Erythroblast (primary cell): ENCODE results near the gene LMNTD2.

Source experiments
- DNase-seq, 2 experiments: peaks; one replicate each; lab custom pipeline; 2025; lab: John Stamatoyannopoulos, UW
- GATA1 ChIP-seq: IDR thresholded peaks from 2 replicates; pipeline ENCODE4 v1.6.1; 2011; ENCODE audit warnings: low read depth, mild to moderate bottlenecking, control low read depth, low read length, moderate library complexity
- POLR2A ChIP-seq: IDR thresholded peaks from 2 replicates; pipeline ENCODE4 v1.6.1; 2011; ENCODE audit warnings: mild to moderate bottlenecking, low read length

Gene LMNTD2

DNA sequence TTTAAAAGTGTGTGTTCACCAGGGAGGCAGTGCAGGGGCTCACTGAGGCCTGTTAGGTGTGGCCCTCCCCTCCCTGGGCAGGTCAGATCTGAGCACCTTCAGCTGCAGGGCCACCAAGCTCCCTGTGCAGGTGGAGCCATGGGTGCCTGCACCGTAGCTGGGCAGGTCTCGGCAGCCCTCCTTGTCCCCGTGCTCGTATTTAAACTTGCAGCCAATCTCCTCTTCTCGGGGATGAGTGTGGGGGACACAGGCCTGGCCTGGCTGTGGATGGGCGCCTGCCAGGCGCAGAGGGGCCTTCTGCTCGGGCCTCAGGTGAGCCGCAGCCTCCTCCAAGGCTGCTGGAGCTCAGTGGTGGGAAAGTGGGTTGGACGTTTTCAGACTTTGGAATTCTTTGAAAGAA, 34.9 kb upstream of the LMNTD2 start:
- no peak for DNase-seq
- TF ChIP-seq POLR2A = no peak
- TF ChIP-seq GATA1 = no peak

DNA sequence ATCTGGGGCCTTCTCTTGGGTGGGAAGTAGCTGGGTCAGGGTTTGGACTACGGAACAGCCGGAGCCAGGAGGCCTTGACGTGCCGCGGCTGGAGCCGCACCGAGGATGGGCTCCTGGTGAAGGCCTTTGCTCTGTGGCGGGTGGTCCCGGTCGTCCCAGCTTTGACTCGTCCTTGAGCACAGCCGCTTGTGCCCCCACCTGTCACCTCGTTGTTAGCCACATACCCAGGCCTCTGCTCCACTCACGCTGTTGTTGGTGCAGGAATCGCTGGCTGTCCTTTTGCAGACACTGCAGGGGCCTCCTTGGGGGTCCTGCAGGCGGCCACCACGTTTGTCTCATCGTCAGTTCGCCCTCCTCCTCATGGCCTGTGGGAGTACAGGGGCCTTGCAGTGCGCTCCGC, 32.8 kb upstream of the LMNTD2 start:
- DNase-seq = no peak
- no peak for TF ChIP-seq GATA1
- TF ChIP-seq POLR2A = no peak

DNA sequence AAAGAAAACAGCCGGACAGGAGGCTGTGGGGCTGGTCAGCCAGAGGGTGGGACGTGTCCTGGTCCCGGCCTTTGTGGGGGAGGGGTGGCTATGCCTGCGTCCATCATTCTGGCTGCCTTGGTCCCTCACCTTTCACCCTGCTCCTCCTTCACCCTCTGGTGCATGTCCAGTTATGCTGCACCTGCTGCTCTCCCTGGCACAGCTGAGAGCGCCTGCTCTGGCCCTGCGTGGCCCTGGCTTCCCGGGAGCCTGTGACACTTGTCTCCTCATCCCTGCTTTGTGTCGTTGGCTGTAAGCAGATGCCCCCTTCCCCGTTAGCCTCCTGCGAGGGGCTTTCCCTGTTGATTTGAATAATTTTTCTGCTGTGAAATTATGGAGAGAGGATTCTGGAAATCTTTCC, 32.4 kb upstream of the LMNTD2 start:
- DNase-seq = no peak
- no peak for TF ChIP-seq GATA1
- no peak for TF ChIP-seq POLR2A

DNA sequence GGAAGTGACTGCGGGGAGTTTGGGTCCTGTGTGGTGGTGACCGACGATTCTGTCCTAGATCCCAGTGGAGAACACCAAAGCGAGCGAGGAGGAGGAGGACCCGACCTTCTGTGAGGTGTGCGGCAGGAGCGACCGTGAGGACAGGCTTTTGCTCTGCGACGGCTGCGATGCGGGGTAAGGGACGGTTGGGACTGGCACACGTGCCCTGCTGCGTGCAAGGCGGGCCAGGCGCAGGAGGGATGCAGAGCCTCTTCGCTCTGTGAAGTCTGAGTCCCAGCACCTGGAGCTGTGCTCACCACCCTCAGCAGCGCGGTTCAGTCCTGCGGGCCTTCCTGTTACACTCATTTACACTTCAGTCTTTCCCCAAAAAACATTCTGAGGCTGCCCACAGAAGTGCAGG, 32.0 kb upstream of the LMNTD2 start:
- DNase-seq = no peak
- no peak for TF ChIP-seq POLR2A
- no peak for TF ChIP-seq GATA1

DNA sequence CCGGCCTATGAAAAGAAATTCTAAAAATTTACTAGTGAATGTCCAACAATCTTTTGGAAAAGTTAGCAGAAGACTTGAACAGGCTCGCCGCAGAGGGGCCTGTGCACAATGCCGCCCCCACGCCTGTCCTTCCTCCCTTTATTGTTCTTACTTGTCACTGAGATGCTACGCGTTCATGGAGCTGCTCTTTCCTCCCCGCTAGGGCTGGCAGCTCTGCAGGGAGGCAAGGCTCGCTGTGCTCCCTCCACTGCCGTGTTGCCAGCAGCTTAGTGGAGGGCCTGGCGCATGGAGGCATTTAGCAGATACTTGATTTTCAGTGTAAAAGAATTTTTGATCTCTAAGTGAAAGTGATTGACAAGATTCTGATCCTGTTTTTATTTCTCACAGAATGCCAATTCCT, 30.5 kb upstream of the LMNTD2 start:
- no peak for DNase-seq
- no peak for TF ChIP-seq POLR2A
- no peak for TF ChIP-seq GATA1

DNA sequence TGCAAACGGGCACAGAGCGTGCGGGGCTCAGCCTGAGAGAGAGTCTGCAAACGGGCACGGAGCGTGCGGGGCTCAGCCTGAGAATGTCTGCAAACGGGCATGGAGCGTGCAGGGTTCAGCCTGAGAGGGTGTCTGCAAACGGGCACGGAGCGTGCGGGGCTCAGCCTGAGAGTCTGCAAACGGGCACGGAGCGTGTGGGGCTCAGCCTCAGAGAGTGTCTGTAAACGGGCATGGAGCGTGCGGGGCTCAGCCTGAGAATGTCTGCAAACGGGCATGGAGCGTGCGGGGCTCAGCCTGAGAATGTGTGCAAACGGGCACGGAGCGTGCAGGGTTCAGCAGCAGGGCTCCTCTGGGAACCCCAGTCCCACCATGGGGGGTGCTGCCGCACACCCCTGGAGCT, 29.3 kb upstream of the LMNTD2 start:
- TF ChIP-seq POLR2A = no peak
- no peak for TF ChIP-seq GATA1
- DNase-seq = no peak

DNA sequence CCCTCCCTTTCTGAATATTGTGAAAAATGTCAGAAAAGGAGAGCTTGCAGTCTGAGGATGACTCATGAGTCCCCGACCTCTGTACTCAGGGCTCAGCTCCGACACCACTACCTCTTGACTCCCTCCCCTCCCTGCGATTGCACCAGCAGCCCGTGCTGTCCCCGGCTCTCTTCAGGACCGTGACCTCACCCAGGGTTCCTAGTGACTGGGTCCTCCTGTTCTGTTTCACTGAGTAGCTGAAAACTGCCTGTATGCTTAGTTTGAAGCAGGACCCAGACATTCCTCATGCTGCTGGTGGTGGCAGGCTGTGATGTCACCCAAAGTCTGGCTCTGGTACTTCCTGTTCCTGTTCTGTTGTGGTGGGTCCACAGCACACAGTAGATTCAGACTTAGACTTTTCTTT, 27.4 kb upstream of the LMNTD2 start:
- TF ChIP-seq POLR2A (no peak), GATA1 (no peak)
- DNase-seq = peak in 1 of 2 experiments; percentile 31

DNA sequence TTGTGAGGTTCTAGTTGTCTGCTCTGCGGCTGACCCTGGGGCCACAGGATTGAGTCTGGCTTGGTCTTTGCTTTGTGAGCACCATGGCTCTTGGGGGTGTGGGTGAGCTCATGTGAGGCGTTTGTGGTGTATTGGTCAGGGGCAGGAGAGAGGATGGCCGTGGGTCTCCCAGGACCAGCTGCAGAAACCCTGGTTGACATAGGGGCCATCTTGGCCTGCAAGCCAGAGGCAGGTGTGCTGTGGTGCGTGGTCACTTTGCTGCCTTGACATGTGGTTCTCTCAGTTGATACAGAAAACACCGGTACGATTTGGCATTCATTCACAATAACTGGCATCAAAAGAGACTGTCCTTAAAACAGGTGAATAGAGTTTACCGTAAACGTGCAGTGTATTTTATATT, 27.0 kb upstream of the LMNTD2 start:
- no peak for DNase-seq
- TF ChIP-seq GATA1 = no peak
- TF ChIP-seq POLR2A = no peak

DNA sequence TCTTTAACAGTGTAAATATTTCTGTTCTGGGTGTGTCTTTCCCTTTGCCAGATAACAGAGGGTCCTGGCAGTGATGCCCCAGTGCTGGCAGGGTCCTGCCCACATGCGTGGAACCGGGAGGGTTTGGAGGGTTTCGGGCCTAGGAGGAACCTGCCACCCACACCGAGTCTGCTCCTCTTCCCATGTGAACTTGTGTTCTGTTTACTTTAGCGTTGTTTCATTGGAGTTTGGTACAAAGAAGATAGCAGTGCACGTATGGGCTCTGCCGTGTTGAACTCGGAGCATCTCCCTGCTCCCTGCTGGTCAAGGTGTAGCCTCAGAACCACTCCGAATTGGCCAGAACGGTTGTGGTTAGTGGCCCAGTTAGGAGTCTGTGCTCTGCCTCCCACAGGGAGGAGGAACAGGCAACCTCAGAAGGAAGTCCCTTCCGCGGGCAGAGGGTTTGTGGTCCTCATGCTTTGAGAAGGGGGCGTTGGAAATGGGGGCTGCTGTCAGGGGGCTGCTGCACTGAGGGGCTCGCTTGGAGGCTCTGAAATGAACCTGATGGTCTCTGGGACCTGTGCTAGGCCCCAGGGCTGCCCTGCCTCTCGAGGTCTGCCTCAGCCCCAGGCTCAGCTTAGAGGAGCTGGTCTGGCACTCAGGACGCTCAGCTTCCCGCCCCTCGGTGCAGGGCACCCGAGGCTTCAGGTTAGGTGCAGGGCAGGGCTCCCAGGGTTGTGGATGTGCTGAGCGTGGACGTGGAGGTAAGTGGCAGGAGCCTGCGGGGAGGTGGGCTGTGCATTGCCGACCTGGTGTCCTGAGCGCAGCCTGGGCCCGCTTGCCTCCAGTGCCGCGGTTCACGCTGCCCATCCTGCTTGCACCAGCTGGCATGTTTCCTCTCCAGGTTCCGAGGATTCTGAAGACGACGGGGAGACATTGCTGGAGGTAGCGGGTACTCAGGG, 26.1 kb upstream of the LMNTD2 start:
- no peak for DNase-seq
- TF ChIP-seq GATA1 = no peak
- no peak for TF ChIP-seq POLR2A

DNA sequence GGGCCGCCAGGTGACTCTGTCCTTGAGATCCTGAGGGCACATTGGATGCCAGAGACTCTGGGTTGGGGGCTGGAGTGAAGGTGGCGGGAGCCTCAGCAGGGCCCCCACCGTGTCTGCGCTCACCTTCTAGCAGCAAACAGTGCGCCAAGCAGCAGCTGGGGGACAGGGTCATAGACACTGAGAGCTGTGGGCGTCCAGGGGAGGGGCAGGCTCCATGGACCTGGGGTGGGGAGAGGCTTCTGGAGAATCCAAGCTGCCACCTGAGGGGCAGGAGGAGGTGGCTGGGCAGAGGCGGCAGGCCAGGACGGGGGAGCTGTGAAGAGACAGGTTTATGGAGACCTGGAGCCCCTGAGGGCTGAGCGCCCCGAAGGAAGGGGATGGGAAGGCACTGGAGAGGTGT, 23.7 kb upstream of the LMNTD2 start:
- DNase-seq = no peak
- TF ChIP-seq POLR2A (no peak), GATA1 (no peak)

DNA sequence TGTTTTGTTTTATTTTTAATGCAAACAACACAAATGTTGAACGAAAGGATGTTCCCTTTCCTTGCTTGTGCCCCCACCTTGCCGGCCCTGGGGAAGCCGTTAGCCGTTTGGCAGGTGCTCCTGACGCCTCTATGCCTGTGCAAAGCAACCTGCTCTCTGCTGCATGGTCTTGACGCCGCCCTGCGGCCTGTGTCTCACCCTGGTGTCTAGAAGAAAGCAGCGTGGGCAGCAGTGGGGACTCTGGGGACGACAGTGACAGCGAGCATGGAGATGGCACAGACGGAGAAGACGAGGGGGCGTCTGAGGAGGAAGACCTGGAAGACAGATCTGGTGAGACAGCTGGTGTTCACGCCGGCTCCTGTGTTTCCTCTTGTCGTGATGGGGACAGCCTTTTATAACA, 21.2 kb upstream of the LMNTD2 start:
- no peak for TF ChIP-seq POLR2A
- no peak for TF ChIP-seq GATA1
- DNase-seq = no peak

DNA sequence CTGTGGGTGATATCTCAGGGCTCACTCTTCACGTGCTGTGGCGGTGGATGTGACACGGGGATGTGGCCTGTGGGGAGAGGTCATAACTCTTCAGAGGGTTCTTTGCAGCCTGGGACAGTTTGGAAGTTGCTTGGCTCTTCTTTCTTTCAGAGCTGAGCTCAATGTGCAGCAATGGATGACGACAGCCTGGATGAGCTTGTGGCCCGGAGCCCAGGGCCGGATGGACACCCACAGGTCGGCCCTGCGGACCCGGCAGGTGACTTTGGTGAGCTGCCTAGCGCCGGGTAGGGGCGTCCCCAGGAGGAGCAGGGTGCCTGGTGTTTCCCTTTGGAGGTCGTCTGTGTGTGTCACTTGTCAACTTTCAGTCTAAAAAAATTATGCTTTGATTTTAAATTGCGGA, 20.8 kb upstream of the LMNTD2 start:
- TF ChIP-seq GATA1 = no peak
- no peak for TF ChIP-seq POLR2A
- no peak for DNase-seq

DNA sequence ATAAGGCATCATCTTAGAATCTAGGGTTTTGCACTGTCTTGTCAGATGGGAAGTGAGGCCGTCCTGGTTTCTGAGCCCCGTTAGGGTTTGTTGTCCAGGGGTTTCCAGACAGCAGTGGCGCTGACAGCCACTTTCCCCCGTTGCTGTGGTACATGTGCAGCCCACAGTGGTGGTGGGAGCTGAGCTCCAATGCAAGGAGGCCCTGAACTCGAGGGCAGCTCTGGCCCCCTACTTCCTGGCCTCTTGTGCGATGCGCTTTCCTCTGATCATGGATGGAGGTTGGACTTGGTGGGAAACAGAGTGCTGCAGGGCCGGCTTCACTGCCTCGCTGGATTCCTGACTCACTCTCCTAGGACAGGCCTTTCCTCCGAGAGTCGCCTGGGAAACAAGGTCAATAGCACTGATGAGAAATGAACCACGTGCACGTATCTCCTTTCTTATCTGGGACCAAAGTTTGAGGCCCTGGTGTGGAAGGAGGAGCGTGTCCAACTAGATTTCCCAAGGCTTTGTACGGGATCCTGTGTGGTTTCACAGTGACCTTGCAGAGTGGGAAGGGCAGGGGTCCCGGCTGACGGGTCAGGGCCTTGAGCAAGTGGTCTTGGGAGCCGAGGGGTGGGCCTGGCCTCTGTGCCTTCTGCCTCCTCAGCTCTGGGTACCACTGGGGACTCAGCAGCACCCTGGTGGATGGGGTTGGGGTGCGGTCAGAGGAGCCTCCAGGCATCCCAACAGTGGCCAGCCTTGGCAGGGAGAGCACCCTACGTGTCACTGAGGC, 19.5 kb upstream of the LMNTD2 start:
- no peak for TF ChIP-seq POLR2A
- no peak for TF ChIP-seq GATA1
- DNase-seq = no peak
